ENCODE results near the gene TJP1.
"Not testable (repeated sequence)": the region's sequence is repeated elsewhere in the genome, so short reads cannot be mapped to it uniquely, and the experiment has no call there.

The TJP1 gene

DNA sequence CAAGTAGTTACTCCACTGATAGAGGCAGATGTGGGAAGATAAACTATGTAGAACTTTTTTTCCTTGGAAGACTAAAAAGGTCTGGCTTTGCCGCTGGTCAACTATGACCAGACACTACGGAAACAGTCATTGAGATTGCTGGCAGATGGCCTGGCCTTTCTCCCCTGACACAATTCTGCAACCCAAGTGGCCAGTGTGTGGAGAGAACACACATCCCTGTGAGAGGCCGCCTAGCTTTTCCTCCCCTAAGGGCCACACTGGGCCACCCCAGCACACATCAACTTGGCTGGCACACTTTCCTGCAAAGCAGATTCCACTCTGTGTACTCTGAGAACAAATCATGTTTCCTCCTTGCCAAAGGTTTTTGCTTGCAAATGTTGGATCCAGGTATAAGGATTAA is 10.4 kb upstream of the TJP1 start:
- Histone ChIP-seq H3K4me1 (ENCODE audit: control insufficient read depth, insufficient read depth, low read length) (peaks cover 6% of the 10 kb centered on the region), H3K9me3 (ENCODE audit: control insufficient read depth, low read length) (no peaks in the 10 kb centered on the region), H3K36me3 (ENCODE audit: control insufficient read depth, insufficient read depth, low read length) (no peaks in the 10 kb centered on the region), H3K27me3 (ENCODE audit: control insufficient read depth, insufficient read depth, low read length) (no peaks in the 10 kb centered on the region), H3K9ac (ENCODE audit: low read length) (no peak overlapping the region), H3K4me3 (ENCODE audit: low read length) (no peak overlapping the region)

- Histone ChIP-seq H3K9ac (ENCODE audit: low read length) (no peak overlapping the region), H3K4me3 (ENCODE audit: low read length) (no peak overlapping the region), H3K9me3 (ENCODE audit: control insufficient read depth, low read length) (no peaks in the 10 kb centered on the region), H3K36me3 (ENCODE audit: control insufficient read depth, insufficient read depth, low read length) (no peaks in the 10 kb centered on the region), H3K27me3 (ENCODE audit: control insufficient read depth, insufficient read depth, low read length) (no peaks in the 10 kb centered on the region), H3K4me1 (ENCODE audit: control insufficient read depth, insufficient read depth, low read length) (no peaks in the 10 kb centered on the region)
These were observed 4.9 kb upstream of the TJP1 start for GRCh38 chr15:29826908-29827820.

DNA sequence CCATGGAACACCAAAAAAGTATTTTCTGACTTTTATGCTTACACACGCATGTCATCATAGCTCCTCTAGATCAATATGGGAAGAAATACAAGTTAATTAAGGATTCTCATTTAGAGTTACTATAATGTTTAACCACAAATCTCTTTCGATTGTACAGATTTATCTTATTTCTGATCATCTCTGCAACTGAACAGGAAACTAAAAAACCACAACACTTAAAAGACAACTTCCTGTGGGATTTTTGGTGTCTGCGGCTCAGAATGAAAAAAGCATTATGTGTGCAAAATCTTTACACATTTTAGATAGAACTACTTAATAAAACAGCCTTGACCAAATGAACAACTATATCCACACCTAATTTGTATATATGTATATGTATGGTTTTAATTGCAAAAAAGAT is 3.0 kb upstream of the TJP1 start:
- H3K9ac ChIP-seq (ENCODE audit: low read length) = no peak overlapping the region
- H3K27me3 ChIP-seq (ENCODE audit: control insufficient read depth, insufficient read depth, low read length) = no peaks in the 10 kb centered on the region
- no peak overlapping the region for H3K4me3 ChIP-seq (ENCODE audit: low read length)
- H3K9me3 ChIP-seq (ENCODE audit: control insufficient read depth, low read length) = no peaks in the 10 kb centered on the region
- no peaks in the 10 kb centered on the region for H3K36me3 ChIP-seq (ENCODE audit: control insufficient read depth, insufficient read depth, low read length)
- no peaks in the 10 kb centered on the region for H3K4me1 ChIP-seq (ENCODE audit: control insufficient read depth, insufficient read depth, low read length)

- Histone ChIP-seq H3K36me3 (ENCODE audit: control insufficient read depth, insufficient read depth, low read length) (no peaks in the 10 kb centered on the region), H3K9me3 (ENCODE audit: control insufficient read depth, low read length) (no peaks in the 10 kb centered on the region), H3K4me1 (ENCODE audit: control insufficient read depth, insufficient read depth, low read length) (no peaks in the 10 kb centered on the region), H3K9ac (ENCODE audit: low read length) (peak overlapping the region; percentile 63), H3K4me3 (ENCODE audit: low read length) (peak overlapping the region; percentile 48), H3K27me3 (ENCODE audit: control insufficient read depth, insufficient read depth, low read length) (no peaks in the 10 kb centered on the region)
These were observed 604 bp upstream of the TJP1 start for GRCh38 chr15:29822684-29823459.

DNA sequence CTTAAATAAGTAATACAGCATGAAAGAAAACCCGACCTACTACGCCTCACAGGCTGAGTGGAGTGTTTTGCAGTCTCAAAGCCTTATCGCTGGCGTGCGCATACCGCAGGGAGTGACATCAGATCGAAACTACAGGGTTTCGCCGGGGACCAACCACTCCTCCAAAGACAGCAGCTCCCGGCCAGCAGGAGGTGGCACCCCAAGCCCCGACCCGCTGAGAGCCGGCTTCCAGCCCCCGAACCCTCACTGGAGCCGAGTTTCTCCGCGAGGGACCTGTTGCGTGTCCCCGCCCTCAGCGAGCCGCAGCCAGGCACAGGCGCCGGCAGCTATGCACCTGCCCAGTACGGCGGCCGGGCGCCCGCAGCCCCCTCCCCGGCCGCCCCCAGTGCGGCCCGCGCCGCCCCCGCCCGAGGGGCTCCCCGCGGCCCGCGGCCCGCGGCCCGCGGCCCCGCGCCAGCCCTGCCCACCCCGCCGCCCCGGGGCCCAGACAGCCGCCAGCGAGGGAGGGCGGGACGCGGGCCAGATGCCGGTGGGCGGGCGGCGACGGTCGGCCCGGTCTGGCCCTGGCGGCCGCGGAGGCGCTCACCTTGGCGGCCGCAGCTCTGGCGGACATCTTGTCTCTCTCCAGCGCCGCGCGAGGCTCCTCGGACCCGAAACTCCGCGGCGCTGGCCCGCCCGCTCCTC is 710 bp downstream of the TJP1 start:
- Histone ChIP-seq H3K9me3 (ENCODE audit: control insufficient read depth, low read length) (no peaks in the 10 kb centered on the region), H3K4me3 (ENCODE audit: low read length) (peak overlapping the region; percentile 40), H3K4me1 (ENCODE audit: control insufficient read depth, insufficient read depth, low read length) (no peaks in the 10 kb centered on the region), H3K27me3 (ENCODE audit: control insufficient read depth, insufficient read depth, low read length) (no peaks in the 10 kb centered on the region), H3K36me3 (ENCODE audit: control insufficient read depth, insufficient read depth, low read length) (no peaks in the 10 kb centered on the region), H3K9ac (ENCODE audit: low read length) (peak overlapping the region; percentile 86)

DNA sequence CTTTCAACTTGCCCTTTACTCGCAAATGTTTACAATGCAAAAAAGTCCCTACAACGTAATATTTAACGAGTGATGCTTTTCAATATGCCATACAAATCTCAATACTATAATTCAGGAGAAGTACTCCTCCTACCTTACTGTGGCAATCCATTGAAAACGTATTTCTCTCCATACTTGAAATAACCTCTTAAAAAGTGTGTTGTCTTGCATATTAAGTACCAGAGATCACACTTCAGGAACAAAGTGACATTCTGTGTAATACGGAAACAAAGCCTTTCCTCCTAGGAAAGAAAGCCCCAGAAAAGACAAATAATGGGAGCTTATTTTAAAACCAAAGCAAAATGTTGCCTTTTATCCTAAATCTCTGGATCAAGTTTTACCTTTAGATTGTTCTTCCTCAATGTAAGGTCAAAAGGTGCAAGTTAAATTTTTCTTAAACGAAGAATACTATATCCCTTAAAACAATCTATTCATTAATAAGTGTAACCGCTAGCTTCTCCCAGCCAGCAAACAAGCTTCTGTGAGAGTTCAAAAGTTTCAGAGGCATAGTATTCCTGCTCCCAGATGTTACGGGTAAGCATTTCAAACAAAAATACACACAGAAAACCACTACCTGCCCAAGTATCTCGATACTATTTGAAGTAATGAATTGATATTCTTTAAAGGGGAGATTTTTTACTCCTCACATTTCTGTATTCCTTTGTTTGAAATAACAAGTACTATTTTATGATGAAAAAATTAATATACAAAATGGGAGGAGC is 1.7 kb downstream of the TJP1 start:
- H3K4me3 ChIP-seq (ENCODE audit: low read length) = peak overlapping the region; percentile 40
- H3K4me1 ChIP-seq (ENCODE audit: control insufficient read depth, insufficient read depth, low read length) = no peaks in the 10 kb centered on the region
- no peaks in the 10 kb centered on the region for H3K9me3 ChIP-seq (ENCODE audit: control insufficient read depth, low read length)
- peak overlapping the region; percentile 51 for H3K9ac ChIP-seq (ENCODE audit: low read length)
- H3K36me3 ChIP-seq (ENCODE audit: control insufficient read depth, insufficient read depth, low read length) = no peaks in the 10 kb centered on the region
- no peaks in the 10 kb centered on the region for H3K27me3 ChIP-seq (ENCODE audit: control insufficient read depth, insufficient read depth, low read length)

- Histone ChIP-seq H3K9ac (ENCODE audit: low read length) (no peak overlapping the region), H3K4me3 (ENCODE audit: low read length) (no peak overlapping the region), H3K4me1 (ENCODE audit: control insufficient read depth, insufficient read depth, low read length) (no peaks in the 10 kb centered on the region), H3K9me3 (ENCODE audit: control insufficient read depth, low read length) (no peaks in the 10 kb centered on the region), H3K27me3 (ENCODE audit: control insufficient read depth, insufficient read depth, low read length) (no peaks in the 10 kb centered on the region), H3K36me3 (ENCODE audit: control insufficient read depth, insufficient read depth, low read length) (no peaks in the 10 kb centered on the region)
These were observed 2.3 kb downstream of the TJP1 start for GRCh38 chr15:29819979-29820378.

GRCh38 chr15:29818141-29818540 is 4.1 kb downstream of the TJP1 start:
- Histone ChIP-seq H3K9me3 (ENCODE audit: control insufficient read depth, low read length) (no peaks in the 10 kb centered on the region), H3K4me3 (ENCODE audit: low read length) (no peak overlapping the region), H3K36me3 (ENCODE audit: control insufficient read depth, insufficient read depth, low read length) (no peaks in the 10 kb centered on the region), H3K9ac (ENCODE audit: low read length) (no peak overlapping the region), H3K27me3 (ENCODE audit: control insufficient read depth, insufficient read depth, low read length) (no peaks in the 10 kb centered on the region), H3K4me1 (ENCODE audit: control insufficient read depth, insufficient read depth, low read length) (no peaks in the 10 kb centered on the region)

- not testable (repeated sequence) for H3K27me3 ChIP-seq (ENCODE audit: control insufficient read depth, insufficient read depth, low read length); H3K9me3 ChIP-seq (ENCODE audit: control insufficient read depth, low read length); H3K4me1 ChIP-seq (ENCODE audit: control insufficient read depth, insufficient read depth, low read length); H3K4me3 ChIP-seq (ENCODE audit: low read length); H3K9ac ChIP-seq (ENCODE audit: low read length); H3K36me3 ChIP-seq (ENCODE audit: control insufficient read depth, insufficient read depth, low read length)
These were observed 4.8 kb downstream of the TJP1 start for GRCh38 chr15:29817455-29817854.

GRCh38 chr15:29815000-29815710 is 7.1 kb downstream of the TJP1 start:
- Histone ChIP-seq H3K4me3 (ENCODE audit: low read length) (no peak overlapping the region), H3K9me3 (ENCODE audit: control insufficient read depth, low read length) (no peaks in the 10 kb centered on the region), H3K9ac (ENCODE audit: low read length) (no peak overlapping the region), H3K4me1 (ENCODE audit: control insufficient read depth, insufficient read depth, low read length) (peaks cover 12% of the 10 kb centered on the region), H3K27me3 (ENCODE audit: control insufficient read depth, insufficient read depth, low read length) (no peaks in the 10 kb centered on the region), H3K36me3 (ENCODE audit: control insufficient read depth, insufficient read depth, low read length) (no peaks in the 10 kb centered on the region)

DNA sequence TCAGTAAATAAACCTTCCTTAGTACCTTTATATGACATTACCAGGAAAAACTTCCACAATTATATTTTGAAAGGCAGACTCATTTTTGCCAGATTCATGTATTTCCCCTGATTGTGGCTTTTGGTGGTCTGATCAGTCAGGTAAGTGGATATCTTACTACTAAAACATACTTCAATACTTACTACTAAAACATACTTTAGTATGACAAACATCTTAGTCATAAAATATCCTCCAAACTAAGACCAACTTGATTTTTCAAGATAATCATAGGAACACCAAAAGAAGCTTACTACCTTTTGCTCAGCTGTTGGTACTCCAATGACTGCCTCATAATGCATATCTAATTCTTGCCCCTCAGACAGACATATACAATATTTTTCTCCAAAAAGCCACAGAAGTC is 9.3 kb downstream of the TJP1 start:
- no peaks in the 10 kb centered on the region for H3K27me3 ChIP-seq (ENCODE audit: control insufficient read depth, insufficient read depth, low read length)
- H3K9ac ChIP-seq (ENCODE audit: low read length) = no peak overlapping the region
- no peaks in the 10 kb centered on the region for H3K36me3 ChIP-seq (ENCODE audit: control insufficient read depth, insufficient read depth, low read length)
- H3K4me1 ChIP-seq (ENCODE audit: control insufficient read depth, insufficient read depth, low read length) = peaks cover 12% of the 10 kb centered on the region
- no peak overlapping the region for H3K4me3 ChIP-seq (ENCODE audit: low read length)
- H3K9me3 ChIP-seq (ENCODE audit: control insufficient read depth, low read length) = no peaks in the 10 kb centered on the region

Measured in mucosa of stomach (tissue), 1 donor.